CD4-positive, alpha-beta T cell treated with Interleukin-2 at 100 ng/mL for 4 hours (primary cell): Measurements from ENCODE around the gene ZNF292.
"Not testable (repeated sequence)": the region's sequence is repeated elsewhere in the genome, so short reads cannot be mapped to it uniquely, and the experiment has no call there.

Experiments
- DNase-seq: peaks from one replicate; pipeline ENCODE4 v3.0.0-alpha.2; 2020; ENCODE audit warnings: low spot score

Gene ZNF292

DNA sequence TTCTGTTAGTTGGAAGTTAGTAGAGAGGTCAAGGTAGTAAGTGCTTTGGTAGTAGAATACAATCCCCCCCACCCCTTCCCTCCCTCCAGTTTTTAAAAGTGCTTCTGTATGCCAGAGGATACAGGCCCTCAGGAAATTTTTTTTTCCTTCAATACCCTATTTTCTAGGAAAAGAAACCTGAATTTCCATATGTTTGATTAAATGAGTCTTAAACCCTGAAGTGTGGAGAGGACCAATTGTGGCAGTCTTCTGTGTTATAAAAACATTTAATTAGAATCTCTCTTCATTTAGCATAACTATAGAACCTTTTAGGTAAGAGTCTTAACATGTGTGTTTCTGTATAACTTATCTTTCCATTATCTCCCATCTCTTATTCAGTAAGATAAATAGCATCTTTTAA is 59.5 kb downstream of the ZNF292 start:
- DNase-seq = no peak

DNA sequence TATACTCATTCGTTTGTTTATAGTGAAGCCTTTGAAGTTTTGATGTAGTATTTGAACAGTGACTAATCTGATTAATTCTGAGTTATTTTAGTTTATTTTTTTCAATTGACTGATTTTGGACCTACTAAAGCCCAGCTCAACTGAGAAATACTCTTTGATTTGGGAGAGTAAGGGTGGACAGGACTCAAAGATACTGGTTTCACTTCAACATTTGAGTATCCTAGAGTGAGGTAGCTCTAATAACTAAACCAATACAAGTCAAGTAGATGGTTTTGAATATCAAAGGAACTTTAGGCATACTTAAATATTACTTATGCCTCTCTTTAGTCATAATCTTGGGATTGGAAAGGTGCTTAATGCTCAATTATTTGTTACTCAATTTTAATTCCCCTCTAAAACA is 65.6 kb downstream of the ZNF292 start:
- DNase-seq = no peak

DNA sequence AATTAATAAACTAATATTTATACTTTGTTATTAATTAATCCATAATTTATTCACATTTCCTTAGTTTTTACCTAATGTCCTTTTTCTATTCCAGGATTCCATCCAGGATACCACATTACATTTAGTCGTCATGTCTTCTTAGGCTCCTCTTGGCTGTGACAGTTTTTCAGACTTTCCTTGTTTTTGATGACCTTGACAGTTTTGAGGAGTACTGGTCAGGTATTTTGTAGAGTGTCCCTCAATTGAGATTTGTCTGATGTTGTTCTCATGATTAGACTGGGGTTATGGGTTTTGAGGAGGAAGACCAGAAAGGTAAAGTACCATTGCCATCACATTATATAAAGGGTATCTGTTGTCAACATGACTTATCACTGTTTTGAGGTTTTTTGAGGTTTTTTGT is 67.3 kb downstream of the ZNF292 start:
- DNase-seq = no peak

DNA sequence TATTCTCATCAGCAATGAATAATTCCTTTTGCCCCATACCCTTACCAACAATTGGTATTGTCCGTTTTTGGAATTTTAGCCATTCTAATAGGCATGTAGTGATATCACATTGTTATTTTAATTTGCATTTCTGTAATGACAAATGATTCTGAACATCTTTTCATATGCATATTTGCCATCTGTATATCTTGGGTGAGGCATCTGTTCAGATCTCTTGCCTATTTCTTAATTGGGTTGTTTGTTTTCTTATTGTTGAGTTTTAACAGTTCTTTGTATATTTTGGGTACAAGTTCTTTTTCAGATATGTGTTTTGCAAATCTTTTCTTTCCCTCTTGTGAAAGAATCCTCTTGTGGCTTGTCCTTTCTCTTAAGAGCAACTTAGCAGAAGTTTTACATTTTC is 69.6 kb downstream of the ZNF292 start:
- DNase-seq = no peak

DNA sequence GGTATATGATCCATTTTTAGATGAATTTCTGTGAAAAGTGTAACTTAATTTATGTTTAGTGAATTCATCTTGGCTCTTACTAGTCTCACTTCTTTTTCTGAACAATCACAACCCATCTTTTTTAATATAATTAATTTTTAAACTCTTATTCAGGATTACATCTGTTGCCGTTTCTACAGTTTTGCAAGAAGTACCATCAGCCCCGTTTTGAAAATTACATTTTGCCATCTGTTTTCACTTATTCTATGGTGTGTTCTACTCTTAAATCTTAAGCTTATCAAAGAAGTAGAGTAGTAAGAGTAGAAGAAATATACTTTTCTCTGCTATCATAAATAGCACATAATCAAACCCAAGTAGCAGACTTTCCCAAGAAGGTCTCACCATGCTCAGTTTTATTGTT is 70.1 kb downstream of the ZNF292 start:
- DNase-seq = no peak

DNA sequence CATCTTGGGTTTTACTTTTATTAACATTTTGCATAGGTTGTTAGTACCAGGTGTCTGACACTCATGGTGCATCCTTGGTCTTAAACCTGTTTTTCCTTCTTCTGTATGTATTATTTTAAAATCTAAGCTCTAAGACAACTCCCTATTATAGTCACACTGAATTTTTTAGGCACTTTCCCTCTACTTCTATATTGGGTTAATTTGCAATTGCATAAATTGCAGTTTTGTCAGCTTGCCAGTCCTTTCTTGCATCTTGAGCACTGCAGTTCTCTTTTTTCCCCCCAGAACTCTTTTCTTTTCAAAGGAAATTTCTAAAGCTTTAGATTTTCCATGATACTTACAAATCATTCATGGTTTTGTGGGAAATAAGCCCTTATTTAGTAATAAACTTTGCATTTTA is 70.6 kb downstream of the ZNF292 start:
- DNase-seq = no peak

DNA sequence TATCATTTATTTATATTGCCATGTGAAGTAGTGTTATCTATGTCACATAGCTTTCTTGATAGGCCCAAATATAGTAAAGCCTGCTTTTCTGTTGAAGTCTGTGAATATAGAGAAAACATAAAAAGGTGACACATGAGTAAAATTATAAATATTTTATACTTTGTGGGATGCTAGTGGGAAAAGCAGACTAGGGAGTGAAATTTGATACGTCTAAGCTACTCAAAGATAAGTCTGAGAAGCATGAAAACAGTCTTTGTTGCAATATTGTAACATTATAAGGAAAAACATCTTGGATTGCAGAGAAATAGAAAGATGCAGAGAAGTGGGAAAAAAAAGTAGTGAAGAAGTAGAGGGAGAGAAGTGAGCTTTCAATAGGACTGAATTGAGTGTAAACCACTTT is 75.4 kb downstream of the ZNF292 start:
- no peak for DNase-seq

DNA sequence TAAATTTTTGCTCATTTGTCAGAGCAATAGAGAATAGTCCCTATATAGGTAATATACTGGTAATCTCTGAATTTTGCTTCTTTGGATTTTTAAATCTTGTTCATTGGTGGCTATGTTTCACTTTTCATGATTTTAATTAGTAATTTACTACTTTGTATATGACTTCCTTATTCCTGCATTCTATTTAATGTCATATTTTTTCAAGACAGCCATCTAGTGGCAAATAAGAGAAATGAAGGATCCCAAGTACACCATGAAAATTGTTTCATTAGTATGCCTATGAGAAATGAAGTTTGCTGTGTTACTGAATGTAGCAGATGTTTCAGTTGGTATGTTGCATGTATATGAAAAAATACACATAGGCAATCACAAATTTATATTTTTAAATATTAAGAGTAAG is 82.4 kb downstream of the ZNF292 start:
- peak; percentile 27 for DNase-seq

DNA sequence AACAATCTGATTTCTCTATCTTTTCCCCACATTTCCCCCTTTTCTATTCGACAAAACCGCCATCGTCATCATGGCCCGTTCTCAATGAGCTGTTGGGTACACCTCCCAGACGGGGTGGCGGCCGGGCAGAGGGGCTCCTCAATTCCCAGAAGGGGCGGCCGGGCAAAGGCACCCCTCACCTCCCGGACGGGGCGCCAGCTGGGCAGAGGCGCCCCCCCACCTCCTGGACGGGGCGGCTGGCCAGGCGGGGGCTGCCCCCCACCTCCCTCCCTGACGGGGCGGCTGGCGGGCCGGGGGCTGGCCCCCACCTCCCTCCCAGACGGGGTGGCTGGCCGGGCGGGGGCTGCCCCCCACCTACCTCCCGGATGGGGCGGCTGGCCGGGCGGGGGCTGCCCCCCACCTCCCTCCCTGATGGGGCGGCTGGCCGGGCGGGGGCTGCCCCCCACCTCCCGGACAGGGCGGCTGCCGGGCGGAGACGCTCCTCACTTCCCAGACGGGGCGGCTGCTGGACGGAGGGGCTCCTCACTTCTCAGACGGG is 83.8 kb downstream of the ZNF292 start:
- not testable (repeated sequence) for DNase-seq

DNA sequence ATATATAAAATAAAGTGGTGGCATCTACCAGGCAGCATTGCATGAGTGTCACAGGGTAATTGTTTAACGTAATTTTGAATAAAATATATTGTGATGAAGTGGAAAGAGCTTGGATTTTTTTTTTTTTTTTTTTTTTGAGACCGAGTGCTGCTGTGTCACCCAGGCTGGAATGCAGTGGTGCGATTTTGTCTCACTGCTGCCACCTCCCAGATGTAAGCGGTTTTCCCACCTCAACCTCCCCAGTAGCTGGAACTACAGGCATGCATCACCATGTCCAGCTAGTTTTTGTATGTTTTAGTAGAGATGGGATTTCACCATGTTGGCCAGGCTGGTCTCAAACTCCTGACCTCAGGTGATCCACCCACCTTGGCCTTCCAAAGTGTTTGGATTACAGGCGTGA is 85.9 kb downstream of the ZNF292 start:
- no peak for DNase-seq

DNA sequence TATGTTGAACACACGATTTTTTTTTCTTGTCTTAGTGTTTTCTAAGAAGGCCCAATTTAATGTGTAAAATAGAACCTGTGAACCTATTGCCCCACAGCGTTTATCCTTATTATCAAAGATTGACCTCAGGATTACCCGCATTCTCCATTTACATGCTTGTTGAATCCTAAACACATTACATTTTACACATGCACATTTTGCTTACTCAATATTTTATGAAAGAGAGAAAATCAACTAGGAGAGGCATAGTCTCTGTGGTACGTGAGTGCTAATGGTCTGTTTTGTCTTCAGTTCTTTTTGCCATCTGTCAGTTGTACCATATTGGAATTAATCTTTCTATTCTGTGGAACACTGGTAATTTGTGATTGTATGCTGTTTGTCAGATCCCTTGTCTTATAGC is 86.9 kb downstream of the ZNF292 start:
- no peak for DNase-seq

DNA sequence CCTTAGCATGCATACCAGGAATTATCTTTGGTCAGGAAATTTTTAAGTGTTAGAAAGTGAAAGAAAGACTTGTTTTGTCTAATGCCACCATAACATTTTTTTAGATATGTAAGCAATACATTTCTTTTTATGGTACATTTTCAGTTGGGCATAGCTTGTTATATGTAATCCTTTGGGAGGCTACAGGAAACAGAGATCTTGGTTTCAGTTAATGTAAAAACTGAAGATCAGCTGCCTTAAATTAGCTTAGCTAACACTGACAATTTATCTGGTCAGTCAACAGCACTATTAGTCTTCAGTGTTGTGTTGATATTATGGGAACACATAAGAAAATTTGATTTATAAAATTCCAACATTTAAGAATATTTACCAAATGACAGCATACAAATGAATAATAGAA is 88.4 kb downstream of the ZNF292 start:
- no peak for DNase-seq

DNA sequence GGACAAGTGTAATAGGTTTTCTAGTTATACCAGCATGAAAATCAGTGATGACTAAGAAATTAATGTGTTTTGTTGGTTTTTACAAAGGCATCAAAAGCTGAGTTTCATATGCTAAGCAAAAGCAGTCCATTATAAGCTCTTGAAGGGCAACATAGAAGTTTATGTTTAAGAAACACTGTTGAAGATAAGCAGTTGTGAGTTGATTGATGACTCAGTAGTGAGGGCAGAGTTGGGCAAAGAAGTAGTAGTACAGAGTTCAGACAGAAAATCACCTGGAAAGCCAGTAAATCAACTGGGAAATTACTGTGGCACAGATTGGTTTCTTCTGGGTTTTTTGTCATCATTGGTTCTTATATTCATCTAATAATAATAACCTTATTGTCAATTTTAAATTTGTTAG is 89.0 kb downstream of the ZNF292 start:
- no peak for DNase-seq

DNA sequence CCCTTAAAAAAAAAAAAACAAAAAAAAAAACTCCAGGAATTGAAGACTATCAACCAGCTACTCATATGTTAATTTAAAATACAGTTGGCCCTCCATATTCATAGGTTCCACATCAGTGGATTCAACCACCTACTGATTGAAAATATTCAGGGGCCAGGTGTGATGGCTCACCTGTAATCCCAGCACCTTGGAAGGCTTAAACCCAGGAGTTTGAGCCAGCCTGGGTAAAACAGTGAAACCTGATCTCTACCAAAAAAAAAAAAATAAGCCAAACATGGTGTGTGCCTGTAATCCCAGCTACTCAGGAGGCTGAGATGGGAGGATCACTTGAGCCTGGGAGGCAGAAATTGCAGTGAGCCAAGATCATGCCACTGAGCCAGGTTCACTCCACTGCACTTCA is 94.7 kb downstream of the ZNF292 start:
- no peak for DNase-seq

DNA sequence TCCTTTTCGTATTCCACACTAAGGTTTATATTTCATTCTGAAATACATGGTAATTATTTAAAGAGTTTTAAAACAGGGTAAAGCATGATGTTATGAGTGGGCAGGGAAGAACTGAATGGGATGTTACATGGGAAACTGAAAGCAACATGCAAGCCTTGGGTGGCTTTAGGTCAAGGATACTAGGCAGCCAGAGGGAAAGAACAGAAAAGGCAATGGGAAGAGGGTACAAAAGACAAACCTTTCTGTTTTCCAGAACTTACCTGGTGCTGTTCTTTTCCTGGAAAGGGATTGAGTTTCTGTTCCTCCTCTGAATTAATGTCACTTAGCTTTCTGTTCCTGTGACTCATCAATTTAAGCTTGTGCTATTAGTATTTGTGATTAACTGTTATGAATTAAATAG is 95.9 kb downstream of the ZNF292 start:
- no peak for DNase-seq

DNA sequence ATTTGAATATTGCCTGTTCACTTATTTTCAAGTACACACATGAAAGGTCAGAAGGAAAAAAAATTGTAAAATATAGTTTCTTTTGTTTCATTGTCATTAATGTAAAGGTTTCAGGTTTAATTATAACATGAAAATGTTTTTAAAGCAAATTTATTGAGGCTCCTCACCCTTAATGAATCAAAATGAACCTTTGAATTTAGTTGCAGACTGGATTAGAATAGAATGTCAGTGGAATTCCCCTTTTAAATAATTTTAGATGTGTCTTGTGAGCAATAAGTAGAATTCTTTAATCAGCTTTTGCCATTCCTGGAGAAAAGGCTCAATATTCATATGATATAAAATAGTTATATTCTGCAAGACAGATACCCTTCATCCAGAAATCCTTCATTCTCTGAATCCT is 96.4 kb downstream of the ZNF292 start:
- no peak for DNase-seq

DNA sequence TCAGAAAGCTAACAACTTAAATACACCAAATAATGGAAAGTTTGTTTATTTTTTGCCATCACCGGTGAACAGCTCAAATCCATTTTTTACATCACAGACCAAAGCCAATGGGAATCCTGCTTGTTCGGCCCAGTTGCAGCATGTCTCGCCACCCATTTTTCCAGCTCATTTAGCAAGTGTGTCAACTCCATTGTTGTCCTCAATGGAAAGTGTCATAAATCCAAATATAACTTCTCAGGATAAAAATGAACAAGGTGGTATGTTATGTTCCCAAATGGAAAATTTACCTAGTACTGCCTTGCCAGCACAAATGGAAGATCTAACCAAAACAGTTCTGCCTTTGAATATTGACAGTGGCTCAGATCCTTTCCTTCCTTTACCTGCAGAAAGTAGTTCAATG is 101.7 kb downstream of the ZNF292 start:
- no peak for DNase-seq

DNA sequence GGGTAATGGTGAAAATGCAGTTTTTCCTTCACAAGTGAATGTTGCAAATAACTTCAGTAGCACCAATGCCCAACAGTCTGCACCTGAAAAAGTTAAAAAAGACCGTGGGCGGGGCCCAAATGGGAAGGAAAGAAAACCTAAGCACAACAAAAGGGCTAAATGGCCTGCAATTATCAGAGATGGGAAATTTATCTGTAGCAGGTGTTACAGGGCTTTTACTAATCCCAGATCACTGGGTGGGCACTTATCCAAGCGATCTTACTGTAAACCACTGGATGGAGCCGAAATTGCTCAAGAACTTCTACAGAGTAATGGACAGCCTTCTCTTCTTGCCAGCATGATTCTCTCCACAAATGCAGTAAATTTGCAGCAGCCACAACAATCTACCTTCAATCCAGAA is 102.2 kb downstream of the ZNF292 start:
- DNase-seq = no peak

DNA sequence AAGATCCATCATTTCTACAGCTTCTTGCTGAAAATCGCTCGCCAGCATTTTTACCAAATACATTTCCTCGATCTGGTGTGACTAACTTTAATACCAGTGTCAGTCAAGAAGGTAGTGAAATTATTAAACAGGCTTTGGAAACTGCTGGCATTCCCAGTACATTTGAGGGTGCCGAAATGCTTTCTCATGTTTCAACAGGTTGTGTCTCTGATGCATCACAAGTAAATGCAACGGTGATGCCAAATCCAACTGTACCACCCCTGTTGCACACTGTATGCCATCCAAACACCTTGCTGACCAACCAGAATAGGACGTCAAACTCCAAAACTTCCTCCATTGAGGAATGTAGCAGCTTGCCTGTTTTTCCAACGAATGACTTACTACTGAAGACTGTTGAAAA is 102.6 kb downstream of the ZNF292 start:
- no peak for DNase-seq

DNA sequence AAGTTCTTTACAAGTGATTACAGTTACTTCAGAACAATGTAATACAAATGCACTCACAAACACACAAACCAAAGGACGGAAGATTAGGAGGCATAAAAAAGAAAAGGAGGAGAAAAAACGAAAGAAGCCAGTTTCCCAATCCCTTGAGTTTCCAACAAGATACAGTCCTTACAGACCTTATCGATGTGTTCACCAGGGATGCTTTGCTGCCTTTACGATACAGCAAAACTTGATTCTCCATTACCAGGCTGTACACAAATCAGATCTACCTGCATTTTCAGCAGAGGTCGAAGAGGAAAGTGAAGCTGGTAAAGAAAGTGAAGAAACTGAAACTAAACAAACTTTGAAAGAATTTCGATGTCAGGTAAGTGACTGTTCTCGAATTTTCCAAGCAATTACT is 104.4 kb downstream of the ZNF292 start:
- DNase-seq = no peak

DNA sequence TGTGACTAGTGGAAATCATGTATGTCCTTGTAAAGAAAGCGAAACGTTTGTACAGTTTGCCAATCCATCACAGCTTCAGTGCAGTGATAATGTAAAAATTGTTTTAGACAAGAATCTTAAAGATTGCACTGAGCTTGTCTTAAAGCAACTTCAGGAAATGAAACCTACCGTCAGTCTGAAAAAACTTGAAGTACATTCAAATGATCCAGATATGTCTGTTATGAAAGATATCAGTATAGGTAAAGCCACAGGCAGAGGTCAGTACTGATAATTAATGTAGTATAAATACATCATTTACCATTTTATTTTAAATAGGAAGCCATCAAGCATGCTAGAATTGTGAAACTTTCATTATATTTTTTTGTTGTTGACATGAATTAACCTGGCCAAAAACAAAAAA is 106.2 kb downstream of the ZNF292 start:
- DNase-seq = no peak

DNA sequence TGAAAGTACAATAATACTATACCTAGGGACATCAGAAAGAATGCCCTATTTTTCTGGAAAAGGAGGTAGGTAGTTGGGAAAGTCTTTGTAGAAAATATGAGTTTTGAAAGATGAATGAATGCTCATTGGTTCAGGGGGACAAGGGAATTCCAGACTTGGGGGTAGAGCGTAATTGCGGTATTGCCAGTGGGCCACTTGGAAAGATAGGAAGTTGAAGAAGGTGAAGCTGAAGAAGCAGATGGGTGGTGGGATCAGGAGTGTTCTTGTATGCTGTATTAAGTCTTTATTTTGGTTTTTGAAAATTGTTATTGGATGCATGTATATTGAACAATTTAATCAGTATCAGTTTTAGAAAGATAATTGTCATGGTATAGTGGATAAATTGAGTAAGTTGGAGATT is 109.1 kb downstream of the ZNF292 start:
- DNase-seq = no peak

DNA sequence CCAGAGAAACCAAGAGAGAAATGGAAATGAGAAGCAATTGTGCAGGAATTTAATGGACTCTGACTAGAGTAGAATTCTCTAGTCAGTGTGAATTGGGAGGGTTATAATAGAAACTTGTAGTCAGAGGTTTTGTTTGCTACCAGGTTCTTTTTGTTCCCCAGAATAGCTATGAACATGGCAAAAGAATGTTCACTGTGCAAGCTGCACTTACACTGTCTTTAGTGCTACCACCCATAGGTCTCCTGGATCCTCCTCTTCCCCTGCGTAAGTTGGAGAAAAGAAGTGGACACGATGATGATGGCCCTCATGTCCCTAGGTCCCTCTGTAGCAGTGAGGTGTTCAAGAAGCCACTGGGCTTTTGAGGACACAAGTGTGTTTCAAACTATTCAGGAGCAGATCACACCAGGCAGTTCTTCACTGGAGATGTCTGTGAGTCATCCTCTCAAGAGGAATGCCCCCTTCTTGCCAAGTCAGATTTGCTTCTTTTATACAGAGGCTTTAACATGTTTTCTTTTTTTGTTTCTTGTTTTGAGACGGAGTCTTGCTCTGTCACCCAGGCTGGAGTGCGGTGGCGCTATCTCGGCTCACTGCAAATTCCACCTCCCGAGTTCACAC is 119.4 kb downstream of the ZNF292 start:
- DNase-seq = no peak

DNA sequence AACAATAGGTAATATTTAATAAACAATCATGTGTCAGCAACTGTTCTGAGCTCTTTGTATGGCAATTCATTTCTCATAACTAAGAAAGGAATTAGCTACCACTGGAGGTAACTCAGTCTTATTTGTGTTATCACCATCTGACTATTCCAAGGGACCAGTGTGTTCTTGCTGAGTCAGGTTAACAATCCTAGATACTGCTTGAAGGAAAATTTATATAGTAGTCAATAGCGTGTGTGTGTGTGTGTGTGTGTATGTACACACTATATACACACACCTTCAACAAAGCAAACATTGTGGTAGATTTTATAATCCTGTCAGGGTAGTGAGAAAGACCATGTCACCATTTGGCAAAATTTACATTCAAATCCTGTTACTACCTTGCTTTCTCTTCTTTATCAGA is 121.3 kb downstream of the ZNF292 start:
- no peak for DNase-seq

DNA sequence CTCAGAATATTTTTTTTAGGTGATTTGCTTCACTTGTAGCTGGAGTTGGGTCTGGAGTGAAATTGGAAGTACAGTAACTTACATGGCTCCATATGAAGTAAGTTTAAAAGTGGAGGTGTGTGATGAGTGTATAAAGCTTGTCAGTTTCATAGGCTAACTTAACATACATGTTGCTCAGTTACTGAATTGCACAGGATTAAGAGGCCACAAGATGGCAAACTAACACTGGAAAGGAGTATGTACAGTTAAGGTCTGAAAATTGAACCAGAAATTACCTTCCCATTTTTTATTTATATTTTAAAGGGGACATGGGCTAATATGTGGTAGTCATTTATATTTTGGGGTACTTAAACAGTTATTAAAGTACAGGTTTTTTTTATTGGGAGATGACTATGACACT is 121.8 kb downstream of the ZNF292 start:
- DNase-seq = no peak
